K562 (cell line): ENCODE measurements around the gene KIF20A. TPM values are rescaled to one million over a fixed set of nuclear protein-coding genes. Genes with fewer than 3 reads are reported as not detected.

Experiments
- ATF1 ChIP-seq, 2 experiments: fragments of 450-650 bp in 1 of 2; IDR thresholded peaks; 2 replicates each; pipeline ENCODE4 v1.6.1; 2016; ENCODE audit warnings: missing compliant biosample characterization in 1 of 2, missing genetic modification characterization in 1 of 2
- CC2D1A ChIP-seq: fragments of 450-650 bp; IDR thresholded peaks from 2 replicates; pipeline ENCODE4 v1.6.1; 2017; ENCODE audit warnings: mild to moderate bottlenecking
- CCNT2 ChIP-seq: IDR thresholded peaks from 2 replicates; pipeline ENCODE4 v1.6.1; 2011; ENCODE audit warnings: borderline replicate concordance, low read depth, mild to moderate bottlenecking, moderate library complexity, mixed read lengths, low read length; ENCODE audit not compliant: insufficient read length; ENCODE audit errors: extremely low read depth
- ETS1 ChIP-seq: conservative IDR thresholded peaks from 2 replicates; pipeline ENCODE4 v1.6.1; 2011; ENCODE audit warnings: low read depth, mild to moderate bottlenecking, low read length; ENCODE audit not compliant: control insufficient read depth
- NELFE ChIP-seq: IDR thresholded peaks from 2 replicates; pipeline ENCODE4 v1.6.1; 2011; ENCODE audit warnings: mild to moderate bottlenecking; ENCODE audit not compliant: insufficient read depth, insufficient read length
- RREB1 ChIP-seq: fragments of 250-450 bp; sonication (Bioruptor Pico); IDR thresholded peaks from 2 replicates; pipeline ENCODE4 v1.4.0; 2020
- SAP30 ChIP-seq: fragments of 200-600 bp; sonication (generic); IDR thresholded peaks from 2 replicates; pipeline ENCODE4 v1.6.1; 2012; ENCODE audit warnings: borderline replicate concordance, low read depth, mild to moderate bottlenecking, moderate library complexity, low read length, control low read depth, inconsistent platforms; ENCODE audit not compliant: insufficient read depth, poor library complexity, severe bottlenecking
- SNIP1 ChIP-seq: fragments of 450-650 bp; IDR thresholded peaks from 2 replicates; pipeline ENCODE4 v1.7.1; 2017; ENCODE audit warnings: low read depth, mild to moderate bottlenecking
- STAT6 ChIP-seq: sonication (generic); formaldehyde crosslinking; IDR thresholded peaks from 2 replicates; pipeline ENCODE4 v1.8.1; 2023; ENCODE audit warnings: mild to moderate bottlenecking, missing genetic modification reagents
- TAF9B ChIP-seq: fragments of 450-650 bp; IDR thresholded peaks from 2 replicates; pipeline ENCODE4 v1.6.1; 2018; ENCODE audit warnings: mild to moderate bottlenecking; ENCODE audit not compliant: partially characterized antibody
- TRIM28 ChIP-seq: fragments of 450-650 bp; IDR thresholded peaks from 2 replicates; pipeline ENCODE4 v1.6.1; 2017
- ZBTB8A ChIP-seq: fragments of 450-650 bp; IDR thresholded peaks from 2 replicates; pipeline ENCODE4 v1.6.1; 2018; ENCODE audit warnings: mild to moderate bottlenecking, moderate library complexity; ENCODE audit not compliant: partially characterized antibody
- ZFP1 ChIP-seq: fragments of 450-650 bp; formaldehyde crosslinking; IDR thresholded peaks from 2 replicates; pipeline ENCODE4 v1.4.0; 2020; ENCODE audit warnings: mild to moderate bottlenecking, mixed read lengths
- ZKSCAN1 ChIP-seq: fragments of 150-350 bp; IDR thresholded peaks from 2 replicates; pipeline ENCODE4 v1.6.1; 2016; ENCODE audit warnings: low read depth, low read length
- ZKSCAN8 ChIP-seq: fragments of 200-800 bp; sonication (Bioruptor generic); IDR thresholded peaks from 2 replicates; pipeline ENCODE4 v1.6.1; 2016; ENCODE audit warnings: missing genetic modification characterization, missing compliant biosample characterization
- ZNF778 ChIP-seq: fragments of 450-650 bp; formaldehyde crosslinking; IDR thresholded peaks from 2 replicates; pipeline ENCODE4 v1.4.0; 2020; ENCODE audit warnings: mild to moderate bottlenecking, moderate library complexity
- polyA plus RNA-seq, 8 experiments: library from polyadenylated mRNA; depleted of rRNA in 4 of 8; stranded (reverse) in 5 of 8; unstranded in 3 of 8; fragments of >200 nt; fragmentation: Nextera tagmentation in 2 of 8; fragmentation: Illumina TruSeq in 1 of 8; extraction: Ambion mirVana in 2 of 8; extraction: Trizol in 1 of 8; gene quantifications; 2 replicates each; pipeline versions ENCODE4 v1.2.1 to v1.2.3, GENCODE V29; 2011 to 2014; ENCODE audit warnings: inconsistent platforms in 1 of 8, missing spikeins in 1 of 8
- total RNA-seq, 7 experiments: library from RNA; depleted of rRNA in 6 of 7; stranded (reverse); fragments of >200 nt in 6 of 7; fragmentation: Illumina TruSeq in 2 of 7; extraction: Trizol in 2 of 7; gene quantifications; 2 replicates each; pipeline versions ENCODE4 v1.2.1 to v1.2.3, GENCODE V29; 2011 to 2021; ENCODE audit warnings: low replicate concordance in 1 of 7
- TF ChIP-seq, protein P1 (sequence below), 2 experiments: fragments of 450-650 bp; conservative IDR thresholded peaks; 2 replicates each; pipeline ENCODE4 v1.6.1; 2017; ENCODE audit warnings: mild to moderate bottlenecking in 2 of 2, moderate library complexity in 2 of 2

KIF20A gene
- total and polyA plus RNA-seq, 9 of the 15 experiments (the other 6 are each of a cell fraction or from before 2014, with no cell fraction given), result 36.8 to 61.2 (median 55.5) TPM

- TF ChIP-seq SAP30 (peak; percentile 94), ZFP1 (CRISPR knock-in tag) (no peak), RREB1 (CRISPR knock-in tag) (no peak), ATF1 (CRISPR knock-in tag; IDR thresholded peaks at IDR 0.05) (no peak), ATF1 (tag; IDR thresholded peaks at IDR 0.05) (no peak), CC2D1A (no peak), ZBTB8A (no peak), ZKSCAN1 (no peak), TRIM28 (no peak), ETS1 (no peak), TAF9B (no peak), ZNF778 (CRISPR knock-in tag) (no peak), NELFE (no peak), ZKSCAN8 (CRISPR knock-in tag) (no peak), STAT6 (CRISPR knock-in tag) (no peak), CCNT2 (no peak), SNIP1 (no peak)
- TF ChIP-seq, protein P1, sequence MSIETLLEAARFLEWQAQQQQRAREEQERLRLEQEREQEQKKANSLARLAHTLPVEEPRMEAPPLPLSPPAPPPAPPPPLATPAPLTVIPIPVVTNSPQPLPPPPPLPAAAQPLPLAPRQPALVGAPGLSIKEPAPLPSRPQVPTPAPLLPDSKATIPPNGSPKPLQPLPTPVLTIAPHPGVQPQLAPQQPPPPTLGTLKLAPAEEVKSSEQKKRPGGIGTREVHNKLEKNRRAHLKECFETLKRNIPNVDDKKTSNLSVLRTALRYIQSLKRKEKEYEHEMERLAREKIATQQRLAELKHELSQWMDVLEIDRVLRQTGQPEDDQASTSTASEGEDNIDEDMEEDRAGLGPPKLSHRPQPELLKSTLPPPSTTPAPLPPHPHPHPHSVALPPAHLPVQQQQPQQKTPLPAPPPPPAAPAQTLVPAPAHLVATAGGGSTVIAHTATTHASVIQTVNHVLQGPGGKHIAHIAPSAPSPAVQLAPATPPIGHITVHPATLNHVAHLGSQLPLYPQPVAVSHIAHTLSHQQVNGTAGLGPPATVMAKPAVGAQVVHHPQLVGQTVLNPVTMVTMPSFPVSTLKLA (conservative IDR thresholded peaks at IDR 0.05), result peak in 1 of 2 experiments; percentile 44; a peak in 2 of 4 replicates
Observed at GRCh38 chr5:138179277-138179857, 455 bp downstream of the KIF20A start (continued).
